ENCODE results near the gene SPATS2L. TPM values are rescaled to one million over a fixed set of nuclear protein-coding genes. Genes with fewer than 3 reads are reported as not detected.

Gene SPATS2L
- total and polyA plus RNA-seq, 12 donors: 16.7 to 68.8 (median 43.6) TPM

DNA sequence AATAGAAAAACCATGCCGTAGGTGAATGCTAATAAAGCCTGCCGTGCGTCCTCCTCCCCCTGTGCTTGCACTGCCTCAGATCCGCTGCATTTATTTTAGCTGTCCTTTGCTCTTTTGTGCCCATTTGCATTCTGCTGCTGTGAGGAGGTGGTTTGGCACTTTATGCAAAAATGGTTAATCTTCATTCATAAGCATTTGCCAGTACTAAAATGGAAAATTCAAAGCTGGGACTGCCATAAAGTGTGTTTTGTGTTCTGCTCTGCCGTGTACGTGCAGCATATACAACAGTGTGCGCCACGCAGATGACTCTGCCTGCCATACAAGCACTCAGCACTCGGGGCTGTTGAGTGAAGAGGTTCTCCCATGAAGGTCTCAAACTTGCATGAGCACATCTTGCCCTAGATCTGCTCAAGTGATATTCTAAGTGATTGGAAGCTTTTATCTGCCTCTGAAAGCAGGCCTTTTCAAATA, 73.6 kb downstream of the SPATS2L start:
- Histone ChIP-seq H3K27me3 (no peaks in the 10 kb centered on the region), H3K4me3 (no peak overlapping the region), H3K9me3 (replicated peaks in 1 of 3) (no peaks in the 10 kb centered on the region), H3K36me3 (replicated peaks in 1 of 2) (no peaks in the 10 kb centered on the region), H3K4me1 (replicated peaks in 1 of 2) (peaks cover 9 to 63% of the 10 kb centered on the region in 2 donors), H3K27ac (peak overlapping the region in 4 of 5 donors; percentile 16 to 63 (median 26))
- no peak for DNase-seq
- intact Hi-C loops (cut with DNase I): no loop called here
- WGBS, 4 donors: 85 to 92% (median 88%) methylated on average over 9 of the region's 9 CpGs
- no peak for TF ChIP-seq POLR2A (IDR thresholded peaks at IDR 0.05)
- no peak for TF ChIP-seq CTCF (IDR thresholded peaks at IDR 0.05)

DNA sequence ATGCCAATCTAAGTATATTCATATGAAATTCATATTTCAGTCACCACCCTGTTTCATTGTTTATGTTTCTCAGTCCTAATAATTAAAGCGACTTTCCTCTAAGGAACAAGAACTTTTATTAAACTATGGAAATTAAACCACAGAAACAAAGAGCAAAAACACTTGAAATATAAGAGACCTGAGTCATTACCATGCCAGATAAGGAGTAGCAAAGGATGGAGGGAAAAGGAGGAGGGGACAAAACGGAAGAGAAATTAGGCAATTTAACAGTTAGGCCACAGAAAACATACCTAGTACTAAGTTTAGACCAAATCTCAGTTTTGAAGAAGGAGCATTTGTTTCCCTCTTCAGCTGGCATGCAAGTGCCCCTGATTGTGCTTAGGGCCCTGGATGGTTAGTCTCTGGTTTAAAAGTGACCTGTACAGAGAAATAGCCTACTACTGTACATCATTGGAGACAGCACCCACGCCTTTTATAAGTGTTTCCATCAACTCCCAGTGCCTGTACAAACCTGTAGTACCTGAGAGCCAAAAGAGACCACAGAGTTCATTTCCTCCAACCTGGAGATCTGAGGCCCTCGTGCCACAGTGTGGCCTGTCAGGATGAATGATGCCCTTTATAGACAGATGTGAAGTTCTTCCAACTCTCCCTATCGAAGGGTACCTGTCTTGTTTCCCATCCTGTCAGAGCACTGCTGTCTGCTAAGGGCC, 74.5 kb downstream of the SPATS2L start:
- no peak for DNase-seq
- Histone ChIP-seq H3K4me3 (no peak overlapping the region), H3K27ac (peak overlapping the region in 4 of 5 donors; percentile 17 to 73 (median 46)), H3K27me3 (no peaks in the 10 kb centered on the region), H3K9me3 (replicated peaks in 1 of 3) (no peaks in the 10 kb centered on the region), H3K4me1 (replicated peaks in 1 of 2) (peaks cover 9 to 63% of the 10 kb centered on the region in 2 donors), H3K36me3 (replicated peaks in 1 of 2) (no peaks in the 10 kb centered on the region)
- no peak for TF ChIP-seq POLR2A (IDR thresholded peaks at IDR 0.05)
- TF ChIP-seq CTCF (IDR thresholded peaks at IDR 0.05): no peak
- WGBS, 4 donors: 63 to 72% (median 68%) methylated on average over 5 of the region's 5 CpGs
- intact Hi-C loops (cut with DNase I): no loop called here

DNA sequence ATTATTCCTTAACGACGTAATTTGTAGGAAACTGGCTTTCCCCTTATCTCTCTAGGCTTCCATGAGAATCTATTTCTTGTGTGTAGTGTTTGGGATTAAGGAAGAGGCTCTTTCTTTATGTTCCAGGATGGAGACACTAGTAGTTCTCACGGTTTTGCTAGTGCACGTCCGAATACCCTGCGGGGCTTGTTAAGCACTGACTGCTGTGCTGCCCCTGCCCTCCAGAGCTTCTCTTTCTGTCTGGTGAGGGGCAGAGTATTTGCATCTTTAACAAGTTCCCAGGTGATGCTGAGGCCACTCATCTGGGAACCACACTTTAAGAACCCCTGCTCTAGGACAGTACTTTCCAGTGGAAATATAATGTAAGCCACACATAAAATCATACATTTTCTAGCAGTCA, 76.4 kb downstream of the SPATS2L start:
- Histone ChIP-seq H3K4me3 (no peak overlapping the region), H3K4me1 (replicated peaks in 1 of 2) (peaks cover 5 to 52% of the 10 kb centered on the region in 2 donors), H3K9me3 (replicated peaks in 1 of 3) (no peaks in the 10 kb centered on the region), H3K27me3 (no peaks in the 10 kb centered on the region), H3K36me3 (replicated peaks in 1 of 2) (no peaks in the 10 kb centered on the region), H3K27ac (peak overlapping the region in 1 of 5 donors; percentile 36)
- 93 to 96% (median 95%) methylated on average over 6 of the region's 6 CpGs for WGBS, 4 donors
- TF ChIP-seq CTCF (IDR thresholded peaks at IDR 0.05): no peak
- DNase-seq: no peak
- intact Hi-C loops (cut with DNase I): no loop called here

- H3K4me3 ChIP-seq: peak overlapping the region in 1 of 4 donors; percentile 41
- TF ChIP-seq POLR2A (IDR thresholded peaks at IDR 0.05) (no peak), CTCF (IDR thresholded peaks at IDR 0.05) (no peak)
- H3K27ac ChIP-seq: peak overlapping the region in 2 of 5 donors; percentile 36 to 37
- H3K9me3 ChIP-seq (replicated peaks in 1 of 3): no peaks in the 10 kb centered on the region
- H3K36me3 ChIP-seq (replicated peaks in 1 of 2): no peaks in the 10 kb centered on the region
- intact Hi-C loops (cut with DNase I): no loop called here
- H3K27me3 ChIP-seq: no peaks in the 10 kb centered on the region
- H3K4me1 ChIP-seq (replicated peaks in 1 of 2): peaks cover 0 to 45% of the 10 kb centered on the region in 2 donors
- peak in 4 of 7 donors; percentile 36 to 56 (median 40) for DNase-seq
- 28 to 35% (median 30%) methylated on average over 6 of the region's 6 CpGs for WGBS, 4 donors
Measured at GRCh38 chr2:200383380-200384110, 77.1 kb downstream of the SPATS2L start.

All from adrenal gland (tissue), 12 donors.